Measurements from ENCODE around the gene TMEM119.
"Not testable (repeated sequence)": the region's sequence is repeated elsewhere in the genome, so short reads cannot be mapped to it uniquely, and the experiment has no call there.

TMEM119 gene

DNA sequence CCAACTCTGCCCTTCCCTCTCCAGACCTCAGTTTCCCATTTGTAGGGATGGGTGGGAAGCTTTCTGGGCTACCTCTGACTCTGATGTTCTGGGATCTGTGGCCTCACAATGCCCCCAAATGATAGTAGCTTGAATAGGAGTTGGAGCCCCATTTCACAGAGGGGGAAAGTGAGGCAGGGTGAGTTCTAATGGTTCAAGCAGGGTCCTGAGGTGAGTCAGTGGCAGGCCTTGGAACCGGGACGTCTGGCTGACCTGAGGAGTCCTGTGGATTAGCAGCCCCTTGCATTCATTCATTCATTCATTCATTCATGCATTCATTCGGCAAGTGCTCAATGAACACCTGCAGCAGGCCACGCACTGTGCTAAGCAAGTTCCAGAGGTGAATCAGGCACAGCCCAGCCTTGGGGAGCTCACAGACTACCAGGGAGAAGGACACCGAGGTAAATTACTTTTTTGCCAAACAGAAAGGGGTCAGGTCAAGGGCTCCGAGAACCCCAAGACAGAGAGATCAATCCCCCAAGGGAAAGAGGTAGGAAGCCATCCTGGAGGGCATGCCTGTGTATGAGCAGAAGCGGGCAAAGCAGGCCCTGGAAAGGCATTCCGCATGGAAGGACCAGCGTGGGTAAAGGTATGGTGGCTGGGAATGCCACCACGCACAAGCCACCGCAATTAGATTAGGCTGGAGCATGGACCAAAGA lies 818 bp upstream of the TMEM119 start:
- no peak for DNase-seq

DNA sequence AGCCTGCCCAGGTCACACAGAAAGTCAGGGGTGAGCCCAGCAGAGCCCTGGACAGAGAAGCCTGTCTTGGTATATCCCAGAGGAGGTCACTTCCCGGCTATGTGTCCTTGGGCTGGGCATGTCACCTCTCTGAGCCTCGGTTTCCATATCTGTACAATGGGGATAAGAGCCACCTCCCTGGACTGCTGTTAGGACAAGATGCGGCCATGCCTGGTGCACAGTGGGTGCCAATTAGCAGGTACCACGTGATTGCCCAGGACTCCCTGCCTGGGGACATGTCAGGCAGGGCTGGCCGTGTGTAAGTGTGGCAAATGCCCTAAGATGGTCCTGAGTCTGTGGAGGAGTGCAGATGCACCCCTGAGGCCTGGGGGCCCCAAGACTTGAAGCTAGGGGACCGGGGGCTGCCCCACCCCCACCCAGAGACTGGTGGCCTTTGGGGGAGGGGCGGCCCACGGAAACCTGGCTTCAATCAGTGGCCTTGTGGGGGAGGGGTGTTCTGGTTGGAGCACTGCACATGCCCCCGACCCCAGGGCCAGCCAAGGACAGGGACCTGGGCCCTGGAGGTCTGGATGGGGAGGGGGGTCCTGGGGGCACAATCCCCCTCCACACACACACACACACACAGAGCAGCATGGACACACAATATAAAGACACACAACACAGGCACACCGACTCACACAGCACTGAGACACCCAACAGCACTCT lies 878 bp downstream of the TMEM119 start:
- no peak for DNase-seq

DNA sequence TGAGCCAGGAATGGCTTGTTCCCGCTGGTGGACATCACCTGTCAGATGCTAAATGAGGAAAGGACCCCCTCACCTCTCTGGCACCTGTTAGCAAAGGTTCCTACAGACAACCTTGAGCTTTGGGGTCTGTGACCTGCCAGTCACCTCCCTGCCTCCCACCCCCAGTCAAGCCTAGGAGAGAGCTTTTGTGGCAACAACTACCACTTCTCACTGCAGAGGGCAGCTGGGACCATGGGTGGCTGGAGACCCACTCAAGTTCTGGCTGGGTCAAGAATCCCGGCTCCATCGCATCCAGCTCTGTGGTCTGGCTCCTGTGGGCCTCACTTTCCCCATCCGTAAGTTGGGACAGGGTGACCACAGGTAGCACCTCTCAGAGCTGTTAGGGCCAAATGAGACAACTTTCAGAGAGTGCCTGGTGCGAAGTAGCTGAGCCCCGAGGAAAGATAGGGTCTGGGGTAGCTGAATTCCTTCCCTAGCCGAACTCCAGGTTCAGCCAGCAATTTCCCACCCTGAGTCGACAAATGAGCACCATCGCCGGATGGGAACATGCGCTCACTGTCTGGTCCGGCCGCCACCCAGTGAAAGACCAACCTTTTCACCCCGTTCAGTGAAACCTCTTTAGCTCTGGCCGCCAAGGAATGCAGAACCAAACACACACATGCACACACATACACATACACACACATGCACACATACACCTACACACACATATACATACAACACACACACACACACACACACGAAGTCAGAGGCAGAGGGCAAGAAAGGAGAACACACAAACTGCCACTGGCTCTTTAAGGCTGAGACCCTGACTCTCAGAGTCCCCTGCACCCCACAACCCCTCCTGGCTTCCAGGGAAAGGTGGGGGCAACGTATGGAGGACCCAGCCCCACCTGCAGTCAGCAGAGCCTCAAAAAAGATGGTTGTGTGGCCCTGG lies 1.9 kb downstream of the TMEM119 start:
- no peak for DNase-seq

DNA sequence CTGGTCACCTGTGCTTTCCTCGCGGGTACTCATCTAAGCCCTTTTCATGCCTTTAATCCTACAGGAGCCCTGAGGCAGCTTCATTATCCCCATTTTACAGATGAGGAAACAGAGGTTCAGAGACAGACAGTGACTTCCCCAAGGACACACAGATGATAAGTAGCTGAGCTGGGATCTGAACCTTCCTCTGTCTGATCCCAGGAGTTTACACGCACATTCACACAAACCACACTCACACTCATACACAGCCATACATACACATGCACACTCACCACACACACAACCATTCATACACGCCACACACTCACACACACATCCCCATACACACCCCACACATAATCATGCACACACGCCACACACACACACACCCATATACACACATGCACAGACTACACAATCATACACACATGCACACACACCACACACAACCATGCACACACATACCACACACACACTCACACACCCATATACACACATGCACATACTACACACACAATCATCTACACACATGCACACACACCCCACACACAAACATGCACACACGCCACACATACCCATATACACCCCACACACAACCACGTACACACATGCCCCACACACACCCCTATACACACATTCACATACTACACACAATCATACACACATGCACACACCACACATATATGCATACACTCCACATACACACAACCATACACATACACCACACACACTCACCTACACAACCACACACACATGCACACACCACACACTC lies 2.7 kb downstream of the TMEM119 start:
- no peak for DNase-seq

DNA sequence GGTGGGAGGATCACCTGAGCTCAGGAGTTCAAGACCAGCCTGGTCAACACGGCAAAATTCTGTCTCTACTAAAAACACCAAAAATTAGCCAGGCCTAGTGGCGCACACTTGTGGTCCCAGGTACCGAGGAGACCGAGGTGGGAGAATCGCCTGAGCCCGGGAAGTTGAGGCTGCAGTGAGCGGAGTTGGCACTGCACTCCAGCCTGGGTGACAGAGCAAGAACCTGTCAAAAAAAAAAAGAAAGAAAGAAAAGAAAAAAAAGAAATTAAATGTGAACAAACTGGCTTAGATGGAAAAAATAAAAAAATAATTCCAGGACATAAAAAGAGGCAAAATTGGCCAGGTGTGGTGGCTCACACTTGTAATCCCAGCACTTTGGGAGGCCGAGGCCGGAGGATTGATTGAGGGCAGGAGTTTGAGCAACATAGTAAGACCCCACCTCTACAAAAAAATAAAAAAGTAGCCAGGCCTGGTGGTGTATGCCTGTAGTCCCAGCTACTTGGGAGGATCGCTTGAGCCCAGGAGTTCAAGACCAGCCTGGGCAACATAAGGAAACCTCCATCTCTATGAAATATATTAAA lies 3.5 kb downstream of the TMEM119 start:
- DNase-seq: no peak

DNA sequence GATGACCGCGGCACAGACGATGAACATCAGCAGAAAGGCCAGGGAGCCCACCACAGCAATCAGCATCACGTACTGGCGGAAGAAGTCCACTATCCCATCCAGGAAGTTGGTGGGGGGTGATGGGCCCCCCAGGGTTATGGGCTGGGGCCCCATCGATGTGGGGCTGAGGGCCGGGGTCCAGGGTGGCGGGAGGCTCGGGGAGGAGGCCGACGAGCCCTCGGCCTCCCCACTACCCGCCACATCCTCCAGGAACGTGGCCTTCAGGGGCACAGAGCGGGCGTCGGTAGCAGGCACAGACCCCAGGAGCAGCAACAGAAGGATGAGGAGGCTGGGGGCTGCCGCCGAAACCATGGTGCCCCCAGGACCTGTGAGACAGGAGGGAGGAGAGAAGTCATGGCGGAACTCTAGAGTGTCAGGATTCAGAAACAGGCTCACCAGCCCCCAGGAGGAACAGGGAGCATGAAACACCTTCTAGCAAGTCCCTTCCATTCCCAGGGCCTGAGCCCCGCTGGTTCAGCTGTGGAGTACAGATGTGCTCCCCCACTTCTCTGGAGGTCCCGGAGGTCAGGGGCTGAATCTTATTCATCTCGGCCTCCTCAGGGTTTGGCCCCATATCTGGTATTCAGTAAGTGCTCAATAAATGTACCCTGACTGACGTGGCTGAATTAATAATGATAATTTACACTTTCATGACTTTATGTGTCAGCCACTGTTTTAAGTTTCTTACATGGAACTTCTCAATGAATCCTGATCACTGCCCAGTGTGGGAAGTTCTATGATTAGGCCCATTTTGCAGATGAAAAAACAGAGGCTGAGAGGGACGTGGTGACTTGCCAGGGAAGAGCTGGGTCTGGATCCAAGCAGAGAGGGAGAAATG lies 5.6 kb downstream of the TMEM119 start:
- DNase-seq: no peak

DNA sequence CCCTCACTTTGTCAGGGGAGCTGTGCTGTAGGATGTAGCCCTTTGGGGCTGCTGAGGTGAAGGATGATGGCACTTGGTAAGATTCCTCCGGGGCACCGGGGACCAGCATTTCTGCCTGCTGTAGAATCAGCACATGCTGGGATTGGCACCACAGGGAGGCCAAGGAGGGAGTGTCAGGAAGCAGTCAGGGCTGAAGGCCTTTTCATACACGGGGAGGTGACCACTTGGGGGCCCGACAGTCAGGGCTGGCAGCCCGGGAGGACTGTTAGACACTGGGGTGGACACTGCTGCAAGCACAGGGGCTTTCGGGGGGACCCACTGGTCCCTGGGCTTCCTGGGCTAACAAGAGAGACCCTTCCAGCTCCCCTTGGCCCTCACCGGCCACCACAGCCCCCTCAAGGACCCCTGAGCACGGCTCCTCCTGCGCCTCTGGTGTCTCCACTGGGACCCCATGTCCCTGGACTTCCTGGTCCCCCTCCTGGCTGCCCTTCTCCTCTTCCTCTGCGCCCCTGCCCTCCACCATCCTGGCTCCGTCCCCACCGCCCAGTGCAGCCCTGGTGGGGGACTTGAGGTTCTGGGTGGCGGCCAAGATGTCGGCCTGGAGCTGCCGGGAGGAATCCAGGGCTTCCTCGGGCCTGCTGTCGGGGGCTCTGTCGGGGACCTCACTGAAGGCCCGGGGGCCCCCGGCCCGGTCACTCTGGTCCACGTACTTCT lies 6.5 kb downstream of the TMEM119 start:
- DNase-seq: no peak

DNA sequence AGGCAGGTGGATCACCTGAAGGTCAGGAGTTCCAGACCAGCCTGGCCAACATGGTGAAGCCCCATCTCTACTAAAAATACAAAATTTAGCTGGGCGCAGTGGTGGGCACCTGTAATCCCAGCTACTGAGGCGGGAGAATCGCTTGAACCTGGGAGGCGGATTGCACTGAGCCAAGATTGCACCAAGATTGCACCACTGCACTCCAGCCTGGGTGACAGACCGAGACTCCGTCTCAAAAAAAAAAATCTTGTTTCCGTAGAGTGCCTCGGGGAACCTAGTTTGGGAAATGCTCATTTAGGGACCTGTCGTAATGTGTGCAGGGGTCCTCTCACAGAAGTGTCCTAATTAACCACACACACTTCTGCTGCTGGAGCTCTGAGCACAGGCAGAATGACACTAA lies 7.4 kb downstream of the TMEM119 start:
- DNase-seq: not testable (repeated sequence)

DNA sequence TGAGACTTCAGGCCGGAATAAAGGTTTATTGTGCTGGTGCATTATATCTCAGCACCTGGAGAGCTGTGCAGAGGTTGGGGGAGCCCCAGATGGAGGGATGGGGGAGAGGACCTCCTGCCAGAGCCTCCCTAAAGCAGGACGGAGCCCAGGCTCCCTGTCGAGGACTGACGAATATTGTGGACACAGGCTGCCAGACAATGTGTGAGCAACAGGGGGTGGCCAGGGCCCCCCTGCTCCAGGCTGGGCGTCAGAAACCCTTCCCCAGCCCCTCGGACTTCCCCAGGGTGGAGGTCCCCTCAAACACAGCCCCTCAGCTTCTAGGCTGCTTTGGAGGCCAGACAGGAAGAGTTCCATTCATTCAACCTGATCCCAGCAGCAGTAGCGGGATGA lies 8.0 kb downstream of the TMEM119 start:
- no peak for DNase-seq

DNA sequence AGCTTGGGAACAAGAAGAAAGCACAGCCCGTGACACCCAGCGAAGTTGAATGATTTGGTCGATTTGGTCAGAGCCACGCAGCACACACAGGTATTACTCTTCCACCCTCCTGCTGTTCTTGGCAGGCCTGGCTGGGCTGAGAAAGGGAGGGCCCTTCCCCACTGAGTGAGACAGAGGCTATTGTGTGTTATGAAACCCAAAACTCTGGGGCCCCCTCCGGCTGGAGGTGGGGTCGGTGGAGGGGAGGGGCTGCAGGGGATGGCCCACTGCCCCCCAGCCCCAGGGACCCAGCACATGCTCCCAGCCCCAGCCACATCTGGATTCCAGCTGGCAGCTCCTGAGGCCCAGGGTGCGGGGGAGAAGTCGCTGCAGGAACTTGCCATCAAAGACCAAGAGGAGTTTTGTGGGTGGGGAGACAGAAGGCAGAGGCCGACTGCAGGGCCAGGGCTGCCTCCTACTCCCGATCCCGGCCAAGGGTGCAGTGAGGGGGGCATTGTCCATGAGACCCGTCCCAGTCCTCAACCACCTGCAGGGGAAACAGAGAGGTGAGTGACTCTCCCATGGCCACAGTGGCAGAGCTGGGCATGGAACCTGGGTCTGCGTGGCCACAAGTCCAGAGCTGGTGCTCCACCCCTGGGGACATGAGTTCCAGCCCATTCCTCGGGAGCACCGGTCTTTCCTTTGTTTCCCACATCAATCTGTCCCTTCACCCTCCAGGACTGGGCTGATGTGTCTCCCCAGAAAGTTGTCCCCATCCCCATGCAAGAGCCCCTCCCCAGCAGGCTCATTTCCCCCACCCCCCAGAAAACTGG lies 8.7 kb downstream of the TMEM119 start:
- no peak for DNase-seq

DNA sequence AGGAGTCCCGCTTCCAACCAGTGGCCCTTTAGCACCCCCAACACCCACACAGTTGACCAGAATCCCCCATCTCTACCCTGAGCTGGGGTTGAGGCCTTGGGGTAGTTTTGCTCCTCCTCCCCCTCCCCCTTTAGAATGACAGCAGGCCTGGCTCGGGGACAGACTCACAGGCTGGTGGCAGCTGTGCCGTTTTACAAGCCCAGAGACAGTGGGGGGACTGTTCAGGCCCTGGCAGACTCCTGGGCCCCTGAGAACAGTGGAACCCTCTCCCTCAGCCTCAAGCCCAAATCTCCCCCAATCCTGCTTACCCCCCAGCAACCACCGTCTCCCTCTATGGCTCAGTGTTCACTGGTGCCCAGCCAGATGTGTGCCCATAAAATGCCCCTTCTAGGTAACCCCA lies 10.1 kb downstream of the TMEM119 start:
- no peak for DNase-seq

DNA sequence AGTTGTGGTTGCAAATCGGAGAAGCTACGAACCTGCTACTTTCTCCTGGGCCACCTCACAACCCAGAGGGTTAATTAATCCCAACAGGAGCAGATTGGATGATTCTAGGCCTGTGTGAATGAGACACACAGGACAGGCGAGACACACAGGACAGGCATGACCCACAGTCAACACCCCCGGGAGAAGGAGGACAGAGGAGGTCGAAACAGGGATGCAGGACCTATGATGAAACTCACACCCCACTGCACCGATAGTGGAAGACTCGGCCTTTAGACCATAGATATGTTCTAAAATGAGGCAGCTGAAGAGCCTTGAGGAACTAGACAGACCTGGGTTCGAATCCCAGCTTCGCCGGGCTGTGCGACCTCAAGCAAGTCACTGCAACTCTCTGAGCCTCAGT lies 11.6 kb downstream of the TMEM119 start:
- no peak for DNase-seq

DNA sequence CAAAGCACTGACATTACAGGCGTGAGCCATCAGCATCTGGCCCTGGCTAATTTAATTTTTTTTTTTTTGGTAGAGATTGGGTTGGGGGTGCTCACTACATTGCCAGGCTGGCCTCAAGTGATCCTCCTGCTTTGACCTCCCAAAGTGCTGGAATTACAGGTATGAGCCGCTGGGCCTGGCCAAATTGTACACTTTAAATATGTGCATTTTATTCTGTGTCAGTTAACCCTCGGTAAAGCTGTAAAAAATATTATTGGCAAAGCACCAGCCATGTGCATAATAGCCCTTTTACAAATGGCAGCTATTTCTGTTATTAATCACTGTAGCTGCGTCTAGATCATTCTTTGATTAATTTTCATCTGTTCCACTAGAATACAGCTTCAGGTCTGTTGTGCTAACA lies 12.0 kb downstream of the TMEM119 start:
- DNase-seq: no peak

DNA sequence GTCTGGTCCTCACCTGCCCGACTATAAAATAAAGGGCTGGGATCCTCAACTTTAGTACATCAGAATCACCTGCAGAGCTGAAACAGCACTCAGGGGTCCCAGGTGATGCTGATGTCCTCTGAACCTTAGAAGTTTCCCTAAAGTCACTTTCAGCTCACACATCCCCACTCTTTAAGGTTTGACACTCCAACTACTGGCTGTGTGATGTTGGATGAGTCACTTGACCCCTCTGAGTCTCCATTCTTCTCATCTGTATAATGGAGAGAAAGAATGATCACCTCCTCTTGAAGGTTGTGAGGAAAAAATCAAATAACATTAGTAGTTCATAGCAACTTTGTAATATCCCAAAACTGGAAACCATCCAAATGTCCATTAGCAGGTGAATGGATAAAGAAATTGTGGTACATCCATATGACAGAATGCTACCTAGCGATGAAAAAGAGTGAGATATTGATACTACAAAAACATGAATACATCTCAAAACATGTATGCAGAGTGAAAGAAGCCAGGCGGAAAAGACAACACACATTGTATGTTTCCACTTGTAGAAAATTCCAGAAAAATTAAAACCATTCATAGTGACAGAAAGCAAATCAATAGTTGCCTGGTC lies 13.3 kb downstream of the TMEM119 start:
- DNase-seq: no peak

DNA sequence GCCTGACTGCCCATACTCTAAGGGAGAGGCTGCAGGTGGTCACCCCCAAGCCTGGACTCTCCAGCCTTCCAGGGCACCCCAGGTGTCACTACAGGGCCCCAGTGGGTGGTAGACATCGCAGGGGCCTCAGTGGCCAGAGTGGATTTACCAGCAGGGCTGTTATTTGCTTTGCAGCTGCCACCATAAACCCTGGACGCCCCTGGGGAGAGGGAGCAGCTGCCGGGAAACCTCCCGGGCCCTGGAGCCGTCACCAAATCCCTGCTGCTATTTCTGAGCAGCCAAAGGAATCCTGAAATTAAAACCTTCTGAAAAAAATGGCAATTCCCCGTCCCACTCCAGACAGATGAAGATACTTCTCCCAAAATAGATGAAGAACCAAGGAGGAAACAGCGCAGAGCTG lies 13.9 kb downstream of the TMEM119 start:
- DNase-seq: no peak

DNA sequence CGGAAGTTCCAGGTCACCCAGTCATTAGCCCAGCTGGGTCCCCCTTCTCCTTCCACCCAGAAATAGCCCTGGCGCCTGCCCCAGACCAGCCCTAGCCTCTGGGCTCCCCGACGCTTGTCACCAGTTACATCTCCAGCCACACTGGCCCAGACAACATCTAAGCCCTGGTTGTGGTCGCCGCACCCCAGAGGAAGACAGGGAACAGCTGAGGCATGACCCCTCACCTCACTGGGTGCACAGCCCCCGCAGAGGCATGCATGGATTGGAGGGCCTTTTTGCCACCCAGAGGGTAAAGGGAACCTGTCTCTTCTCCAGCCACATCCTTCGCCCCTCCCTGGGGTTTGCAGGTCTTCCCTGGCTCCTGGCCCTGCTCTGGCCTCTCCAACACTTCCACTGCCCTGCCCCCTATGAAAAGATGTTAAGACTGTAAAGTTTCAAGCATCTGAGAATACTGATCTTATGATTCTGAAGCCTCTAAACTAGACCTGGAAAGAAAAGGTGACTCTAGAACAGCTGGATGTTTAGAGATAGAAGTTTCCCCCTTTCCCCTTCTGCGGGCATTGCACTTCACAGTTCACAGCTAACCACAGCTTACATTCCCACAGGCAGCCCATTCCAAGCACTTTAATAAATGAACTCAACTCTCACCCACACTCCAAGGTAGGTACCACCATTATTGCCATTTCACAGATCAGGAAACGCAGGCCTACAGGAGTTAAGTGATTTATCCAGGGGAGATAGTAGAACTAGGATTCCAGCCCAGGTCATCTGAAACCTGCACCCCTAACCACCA lies 14.7 kb downstream of the TMEM119 start:
- DNase-seq: no peak

DNA sequence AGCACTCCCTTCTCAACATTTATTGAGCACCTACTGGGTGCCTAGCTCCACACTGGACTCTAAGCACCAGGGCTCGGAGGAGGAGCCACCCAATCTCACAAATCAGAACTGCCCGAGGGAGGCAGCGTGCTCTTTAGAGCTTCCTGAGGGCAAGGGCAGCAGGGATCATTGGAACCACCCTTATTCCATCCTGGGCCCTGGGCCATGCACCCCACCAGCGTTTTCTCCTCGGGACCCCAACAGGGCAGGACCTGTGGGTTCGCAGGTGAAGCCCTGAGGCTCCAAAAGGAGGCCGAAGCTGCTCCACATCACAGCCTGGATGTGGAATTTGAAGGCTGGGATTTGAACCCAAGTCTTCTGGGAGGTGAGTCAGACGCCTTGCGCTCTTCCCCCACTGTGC lies 15.4 kb downstream of the TMEM119 start:
- no peak for DNase-seq

Measured in NCI-H2227 treated with DMSO at 0.1 percent for 48 hours (cell line).